Smooth muscle cell (in vitro differentiated cells): ENCODE measurements around the gene HOXA2. TPM values are rescaled to one million over a fixed set of nuclear protein-coding genes. Genes with fewer than 3 reads are reported as not detected.

Experiments
- DNase-seq: peaks from one replicate; lab custom pipeline; 2025; ENCODE audit not compliant: unreplicated experiment; lab: John Stamatoyannopoulos, UW
- H2AFZ ChIP-seq: fragments of 200-600 bp; sonication (generic); 2 replicates; pipeline ENCODE4 v1.6.0; 2016; ENCODE audit warnings: antibody characterized with exemption, low read depth, mild to moderate bottlenecking
- H3F3A ChIP-seq: fragments of 200-600 bp; sonication (generic); 2 replicates; pipeline ENCODE4 v1.6.0; 2017; ENCODE audit warnings: antibody characterized with exemption, low read depth
- H3K27ac ChIP-seq: fragments of 200-600 bp; sonication (generic); 2 replicates; pipeline ENCODE4 v1.5.1; 2016; ENCODE audit warnings: low read depth, mild to moderate bottlenecking
- H3K27me3 ChIP-seq: fragments of 200-600 bp; sonication (generic); 2 replicates; pipeline ENCODE4 v1.6.1; 2016; ENCODE audit warnings: low read depth, mild to moderate bottlenecking
- H3K36me3 ChIP-seq: fragments of 200-600 bp; sonication (generic); 2 replicates; pipeline ENCODE4 v1.5.1; 2016; ENCODE audit warnings: low read depth
- H3K4me1 ChIP-seq: fragments of 200-600 bp; sonication (generic); 2 replicates; pipeline ENCODE4 v1.5.1; 2016; ENCODE audit warnings: low read depth
- H3K4me2 ChIP-seq: fragments of 200-600 bp; sonication (generic); 2 replicates; pipeline ENCODE4 v1.6.0; 2016; ENCODE audit warnings: mild to moderate bottlenecking
- H3K4me3 ChIP-seq: fragments of 200-600 bp; sonication (generic); 2 replicates; pipeline ENCODE4 v1.5.1; 2016; ENCODE audit warnings: mild to moderate bottlenecking
- H3K79me2 ChIP-seq: fragments of 200-600 bp; sonication (generic); 2 replicates; pipeline ENCODE4 v1.6.0; 2016; ENCODE audit warnings: low read depth, mild to moderate bottlenecking
- H3K9ac ChIP-seq: fragments of 200-600 bp; sonication (generic); 2 replicates; pipeline ENCODE4 v1.6.0; 2016; ENCODE audit warnings: low read depth
- H3K9me3 ChIP-seq: fragments of 200-600 bp; sonication (generic); replicated peaks from 2 replicates; pipeline ENCODE4 v1.5.1; 2016; ENCODE audit warnings: low read depth
- H4K20me1 ChIP-seq: fragments of 200-600 bp; sonication (generic); 2 replicates; pipeline ENCODE4 v1.6.0; 2016; ENCODE audit warnings: low read depth
- CTCF ChIP-seq: fragments of 200-600 bp; sonication (generic); IDR thresholded peaks from 2 replicates; pipeline ENCODE4 v1.5.1; 2017; ENCODE audit warnings: borderline replicate concordance, mild to moderate bottlenecking, antibody characterized with exemption; ENCODE audit not compliant: insufficient read depth, poor library complexity, severe bottlenecking
- WGBS: methylation state at CpG from one replicate; pipeline ENCODE4 v1.1.7; 2016; ENCODE audit warnings: low lambda C conversion rate; 5-methylcytosine and 5-hydroxymethylcytosine counted together
- polyA plus RNA-seq: library from polyadenylated mRNA; unstranded; fragments of >200 nt; fragmentation: Nextera tagmentation; extraction: Ambion mirVana; gene quantifications from 2 replicates; pipeline ENCODE4 v1.2.1, GENCODE V29; 2016
- total RNA-seq: library from RNA; depleted of rRNA; stranded (reverse); fragments of >200 nt; gene quantifications from 2 replicates; pipeline ENCODE4 v1.2.3, GENCODE V29; 2014

Gene HOXA2
- total and polyA plus RNA-seq, 2 experiments from 2014 or later = not detected

- Histone ChIP-seq H3K79me2 (no peaks in the 10 kb centered on the region), H3K4me3 (no peak overlapping the region), H3K27me3 (peaks cover 100% of the 10 kb centered on the region), H3K9me3 (no peaks in the 10 kb centered on the region), H4K20me1 (peaks cover 6% of the 10 kb centered on the region), H3F3A (no peaks in the 10 kb centered on the region), H3K4me2 (no peak overlapping the region), H3K9ac (no peak overlapping the region), H3K27ac (no peak overlapping the region), H3K36me3 (no peaks in the 10 kb centered on the region), H3K4me1 (no peaks in the 10 kb centered on the region), H2AFZ (no peak overlapping the region)
- no peak for TF ChIP-seq CTCF
- WGBS = 29% methylated on average over 11 of the region's 12 CpGs
- no peak for DNase-seq
Measured at GRCh38 chr7:27116962-27117886, 14.7 kb upstream of the HOXA2 start.

- H3K36me3 ChIP-seq = no peaks in the 10 kb centered on the region
- WGBS = 23% methylated on average over 20 of the region's 20 CpGs
- H3K4me2 ChIP-seq = peak overlapping the region; percentile 79
- H3K9ac ChIP-seq = no peak overlapping the region
- DNase-seq = no peak
- peaks cover 100% of the 10 kb centered on the region for H3K27me3 ChIP-seq
- H4K20me1 ChIP-seq = peaks cover 6% of the 10 kb centered on the region
- TF ChIP-seq CTCF = no peak
- H2AFZ ChIP-seq = no peak overlapping the region
- H3K79me2 ChIP-seq = no peaks in the 10 kb centered on the region
- H3K4me1 ChIP-seq = no peaks in the 10 kb centered on the region
- H3K4me3 ChIP-seq = peak overlapping the region; percentile 23
- H3K27ac ChIP-seq = no peak overlapping the region
- no peaks in the 10 kb centered on the region for H3F3A ChIP-seq
- no peaks in the 10 kb centered on the region for H3K9me3 ChIP-seq
Measured at GRCh38 chr7:27116031-27116961, 13.8 kb upstream of the HOXA2 start.

GRCh38 chr7:27115221-27116026 lies 12.9 kb upstream of the HOXA2 start:
- peaks cover 100% of the 10 kb centered on the region for H3K27me3 ChIP-seq
- H2AFZ ChIP-seq = no peak overlapping the region
- TF ChIP-seq CTCF = no peak
- no peaks in the 10 kb centered on the region for H3K79me2 ChIP-seq
- no peak overlapping the region for H3K27ac ChIP-seq
- no peaks in the 10 kb centered on the region for H3F3A ChIP-seq
- H4K20me1 ChIP-seq = peaks cover 11% of the 10 kb centered on the region
- no peaks in the 10 kb centered on the region for H3K36me3 ChIP-seq
- peak overlapping the region; percentile 79 for H3K4me2 ChIP-seq
- peaks cover 6% of the 10 kb centered on the region for H3K4me1 ChIP-seq
- H3K9me3 ChIP-seq = no peaks in the 10 kb centered on the region
- H3K9ac ChIP-seq = no peak overlapping the region
- peak overlapping the region; percentile 23 for H3K4me3 ChIP-seq
- WGBS = 4% methylated on average over 45 of the region's 45 CpGs
- no peak for DNase-seq
